HepG2 (cell line): ENCODE results near the gene OIT3. TPM values are rescaled to one million over a fixed set of nuclear protein-coding genes. Genes with fewer than 3 reads are reported as not detected.

Experiments
- ATAC-seq: fragments of 200-7000 bp; cut with Tn5 transposase; 3 replicates; pipeline ENCODE4 v1.9.1; 2020; ENCODE audit warnings: mild to moderate bottlenecking, moderate library complexity
- BruUV-seq: library from RNA; stranded (reverse); fragments of 400-500 nt; replicated peaks from 2 replicates; lab custom pipeline; 2021; lab: Mats Ljungman, UMichigan
- CTCF ChIA-PET: fragments of 300-600 bp; formaldehyde crosslinking; extraction: SDS; loops from one replicate; lab custom pipeline; 2021; ENCODE audit warnings: low total read pairs, inconsistent platforms, low intra/inter-chr PET ratio; lab: Yijun Ruan, JAX
- POLR2A ChIA-PET: fragments of 350-600 bp; sonication (Branson Sonifier 250); formaldehyde crosslinking; loops from one replicate; lab custom pipeline; 2020; ENCODE audit warnings: antibody characterized with exemption, inconsistent platforms; lab: Yijun Ruan, JAX
- DNase-seq: peaks from one replicate; pipeline ENCODE4 v3.0.0-alpha.2; 2015; ENCODE audit warnings: low spot score
- FAIRE-seq: peaks from 3 replicates; lab custom pipeline; 2011; peaks lifted over from hg19 to GRCh38; lab: Jason Lieb, UNC
- H2AFZ ChIP-seq: one replicate; pipeline ENCODE4 v1.6.1; 2011; ENCODE audit warnings: low read length, inconsistent platforms
- H3K27ac ChIP-seq: fragments of 300-600 bp; 3 replicates; pipeline ENCODE4 v1.8.0; 2011; ENCODE audit warnings: mixed run types, mild to moderate bottlenecking, mixed read lengths, low read length, inconsistent platforms; ENCODE audit not compliant: insufficient read depth; ENCODE audit errors: extremely low read length
- H3K27me3 ChIP-seq, 2 experiments: fragments of 200-600 bp in 1 of 2; 2 replicates in 1 of 2; 3 replicates in 1 of 2; pipeline versions ENCODE4 v1.6.0 to v1.8.0; 2011; ENCODE audit warnings: low read length in 2 of 2, mild to moderate bottlenecking in 2 of 2, moderate library complexity in 2 of 2, inconsistent platforms in 1 of 2; ENCODE audit not compliant: insufficient read depth in 2 of 2, control insufficient read depth in 1 of 2
- H3K36me3 ChIP-seq, 2 experiments: fragments of 200-600 bp in 1 of 2; replicated peaks in 1 of 2; 2 replicates in 1 of 2; 3 replicates in 1 of 2; pipeline versions ENCODE4 v1.5.1 to v1.8.0; 2011; ENCODE audit warnings: low read length in 2 of 2, inconsistent platforms in 1 of 2; ENCODE audit not compliant: insufficient read depth in 2 of 2, control insufficient read depth in 1 of 2
- H3K4me1 ChIP-seq: 2 replicates; pipeline ENCODE4 v1.5.1; 2012; ENCODE audit warnings: low read length, inconsistent platforms; ENCODE audit not compliant: insufficient read depth
- H3K4me2 ChIP-seq: 2 replicates; pipeline ENCODE4 v1.6.0; 2011; ENCODE audit warnings: low read depth, low read length, inconsistent platforms
- H3K4me3 ChIP-seq, 3 experiments: fragments of 200-600 bp in 1 of 3; sonication (generic), shearing (Covaris generic) in 1 of 3; replicated peaks in 1 of 3; 2 replicates each; pipeline ENCODE4 v1.5.1; 2011 to 2016; ENCODE audit warnings: low read length in 3 of 3, inconsistent platforms in 2 of 3, low read depth in 2 of 3, mild to moderate bottlenecking in 2 of 3, control low read depth in 1 of 3, mixed read lengths in 1 of 3; ENCODE audit not compliant: insufficient read depth in 1 of 3
- H3K79me2 ChIP-seq: one replicate; pipeline ENCODE4 v1.6.1; 2011; ENCODE audit warnings: low read length, inconsistent platforms; ENCODE audit not compliant: insufficient read depth
- H3K9ac ChIP-seq: 2 replicates; pipeline ENCODE4 v1.6.0; 2011; ENCODE audit warnings: mild to moderate bottlenecking, low read depth, low read length, inconsistent platforms; ENCODE audit not compliant: insufficient read depth
- H3K9me3 ChIP-seq: 2 replicates; pipeline ENCODE4 v1.5.1; 2012; ENCODE audit warnings: mild to moderate bottlenecking, low read length
- H4K20me1 ChIP-seq: 2 replicates; pipeline ENCODE4 v1.6.0; 2011; ENCODE audit warnings: inconsistent platforms, mild to moderate bottlenecking, low read length, moderate library complexity; ENCODE audit not compliant: insufficient read depth
- ATAD3A ChIP-seq: sonication (generic); formaldehyde crosslinking; IDR thresholded peaks from 2 replicates; pipeline ENCODE4 v1.4.0; 2020; ENCODE audit warnings: missing genetic modification reagents
- BRCA1 ChIP-seq: sonication (generic); formaldehyde crosslinking; IDR thresholded peaks from 2 replicates; pipeline ENCODE4 v1.4.0; 2020; ENCODE audit warnings: missing genetic modification reagents
- CEBPB ChIP-seq: IDR thresholded peaks from 2 replicates; pipeline ENCODE4 v1.6.1; 2011; ENCODE audit warnings: low read depth, low read length, improper control_type of control experiment, borderline replicate concordance
- ERF ChIP-seq: IDR thresholded peaks from 2 replicates; pipeline ENCODE4 v1.6.1; 2018; ENCODE audit warnings: missing biosample characterization, missing genetic modification reagents
- FOXJ3 ChIP-seq: sonication (generic); formaldehyde crosslinking; IDR thresholded peaks from 2 replicates; pipeline ENCODE4 v1.4.0; 2020; ENCODE audit warnings: missing genetic modification reagents, mild to moderate bottlenecking, borderline replicate concordance
- MLLT10 ChIP-seq: sonication (generic); formaldehyde crosslinking; IDR thresholded peaks from 2 replicates; pipeline ENCODE4 v1.4.0; 2020; ENCODE audit warnings: missing genetic modification reagents
- NPAS2 ChIP-seq: sonication (generic); formaldehyde crosslinking; IDR thresholded peaks from 2 replicates; pipeline ENCODE4 v1.8.0; 2022; ENCODE audit warnings: mild to moderate bottlenecking, missing genetic modification reagents, borderline replicate concordance
- SIX4 ChIP-seq: sonication (generic); formaldehyde crosslinking; IDR thresholded peaks from 2 replicates; pipeline ENCODE4 v1.4.0; 2020; ENCODE audit warnings: missing genetic modification reagents
- SP2 ChIP-seq: sonication (generic); formaldehyde crosslinking; IDR thresholded peaks from 2 replicates; pipeline ENCODE4 v1.5.1; 2020; ENCODE audit warnings: mild to moderate bottlenecking, missing genetic modification reagents
- YY1 ChIP-seq: IDR thresholded peaks from 2 replicates; pipeline ENCODE4 v1.6.1; 2011; ENCODE audit warnings: low read length, low read depth, moderate library complexity, mild to moderate bottlenecking; ENCODE audit not compliant: insufficient read depth, insufficient replicate concordance
- ZNF605 ChIP-seq: sonication (generic); formaldehyde crosslinking; IDR thresholded peaks from 2 replicates; pipeline ENCODE4 v1.8.0; 2022; ENCODE audit warnings: mild to moderate bottlenecking, missing genetic modification reagents
- ZSCAN12 ChIP-seq: sonication (generic); formaldehyde crosslinking; IDR thresholded peaks from 2 replicates; pipeline ENCODE4 v1.9.0; 2021; ENCODE audit warnings: mild to moderate bottlenecking, missing genetic modification reagents
- ZSCAN30 ChIP-seq: sonication (generic); formaldehyde crosslinking; IDR thresholded peaks from 2 replicates; pipeline ENCODE4 v1.5.0; 2020; ENCODE audit warnings: mild to moderate bottlenecking, missing genetic modification reagents
- WGBS: methylation state at CpG from one replicate; pipeline ENCODE4 v1.1.6; 2017; ENCODE audit warnings: low lambda C conversion rate; 5-methylcytosine and 5-hydroxymethylcytosine counted together
- in situ Hi-C: cut with HindIII; loops from 2 replicates; pipeline ENCODE4 v1.10.0; 2017; ENCODE audit warnings: low pct_unique_long_range_greater_than_20kb; ENCODE audit not compliant: extremely low pct_ligation_motif_present
- intact Hi-C: fragments of 100-400 bp; cut with micrococcal nuclease; formaldehyde crosslinking; loops from one replicate; pipeline ENCODE4 v1.10.0; 2022; ENCODE audit not compliant: unreplicated experiment
- polyA plus RNA-seq, 8 experiments: library from polyadenylated mRNA; depleted of rRNA in 3 of 8; stranded (reverse) in 7 of 8; unstranded in 1 of 8; fragments of >200 nt; fragmentation: Illumina TruSeq in 4 of 8; extraction: Trizol in 4 of 8; gene quantifications; 2 replicates each; pipeline versions ENCODE4 v1.2.1 to v1.2.3, GENCODE V29; 2011 to 2016; ENCODE audit warnings: low read depth in 4 of 8, missing spikeins in 1 of 8, mixed read lengths in 1 of 8; ENCODE audit not compliant: insufficient read depth in 1 of 8
- total RNA-seq, 5 experiments: library from RNA; depleted of rRNA; stranded (reverse); fragments of >200 nt; fragmentation: Illumina TruSeq; extraction: Trizol; gene quantifications; 2 replicates each; pipeline ENCODE4 v1.2.3, GENCODE V29; 2016; ENCODE audit warnings: low read depth in 1 of 5
- TF ChIP-seq, protein P1 (sequence below): sonication (generic); formaldehyde crosslinking; IDR thresholded peaks from 2 replicates; pipeline ENCODE4 v1.4.0; 2020; ENCODE audit warnings: missing genetic modification reagents
- TF ChIP-seq, protein P2 (sequence below): sonication (generic); formaldehyde crosslinking; IDR thresholded peaks from 2 replicates; pipeline ENCODE4 v1.5.0; 2020; ENCODE audit warnings: missing genetic modification reagents
- TF ChIP-seq, protein P3 (sequence below): fragments of 450-650 bp; IDR thresholded peaks from 2 replicates; pipeline ENCODE4 v1.6.1; 2016
- TF ChIP-seq, protein P4 (sequence below): sonication (generic); formaldehyde crosslinking; IDR thresholded peaks from 2 replicates; pipeline ENCODE4 v1.5.0; 2020; ENCODE audit warnings: missing genetic modification reagents, mild to moderate bottlenecking, borderline replicate concordance

Gene OIT3
- total and polyA plus RNA-seq, 2 of the 13 experiments (the other 11 are each of a cell fraction or from before 2014, with no cell fraction given): not detected

DNA sequence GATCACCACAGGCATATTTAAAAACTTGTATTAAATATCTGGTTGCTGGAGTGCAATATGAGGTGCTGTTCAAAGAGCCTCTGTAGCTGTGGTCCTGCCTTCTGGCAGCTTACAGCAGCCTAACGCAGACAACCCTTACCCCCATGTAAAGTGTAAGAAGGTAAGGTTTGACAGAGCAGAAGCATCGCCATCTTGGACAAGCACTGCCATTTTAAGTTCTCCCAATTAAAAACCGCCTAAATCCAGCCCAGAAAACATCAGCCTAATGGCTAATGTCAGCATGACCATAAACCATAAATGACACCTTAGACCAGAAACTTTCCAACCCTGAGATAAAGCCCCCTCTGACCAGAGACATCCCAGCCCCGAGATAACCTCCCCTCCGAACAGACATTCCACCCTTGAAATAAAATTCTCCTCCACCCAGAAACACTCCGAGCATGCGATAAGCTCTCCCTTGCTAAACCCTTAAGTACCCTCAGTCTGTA is 5.3 kb upstream of the OIT3 start:
- no peak for DNase-seq
- ATAC-seq: no peak
- Histone ChIP-seq H4K20me1 (no peaks in the 10 kb centered on the region), H3K36me3 (peaks cover 3% of the 10 kb centered on the region in 2 experiments; a peak in 2 of 5 replicates), H3K4me1 (peaks cover 18% of the 10 kb centered on the region), H3K79me2 (no peaks in the 10 kb centered on the region), H3K27me3 (no peaks in the 10 kb centered on the region), H3K27ac (no peak overlapping the region), H3K4me2 (no peak overlapping the region), H3K4me3 (no peak overlapping the region), H3K9ac (no peak overlapping the region), H2AFZ (no peak overlapping the region), H3K9me3 (no peaks in the 10 kb centered on the region)
- WGBS: 97% methylated on average over 7 of the region's 7 CpGs
- CTCF ChIA-PET: no interaction called here
- intact Hi-C loops (no loop called here), in situ Hi-C loops (no loop called here)
- no peak for TF ChIP-seq FOXJ3
- TF ChIP-seq ZSCAN12 (CRISPR knock-in tag): no peak
- no peak for TF ChIP-seq MLLT10
- TF ChIP-seq ZNF605 (CRISPR knock-in tag): no peak
- no peak for TF ChIP-seq ERF (CRISPR knock-in tag)
- TF ChIP-seq, protein P1, sequence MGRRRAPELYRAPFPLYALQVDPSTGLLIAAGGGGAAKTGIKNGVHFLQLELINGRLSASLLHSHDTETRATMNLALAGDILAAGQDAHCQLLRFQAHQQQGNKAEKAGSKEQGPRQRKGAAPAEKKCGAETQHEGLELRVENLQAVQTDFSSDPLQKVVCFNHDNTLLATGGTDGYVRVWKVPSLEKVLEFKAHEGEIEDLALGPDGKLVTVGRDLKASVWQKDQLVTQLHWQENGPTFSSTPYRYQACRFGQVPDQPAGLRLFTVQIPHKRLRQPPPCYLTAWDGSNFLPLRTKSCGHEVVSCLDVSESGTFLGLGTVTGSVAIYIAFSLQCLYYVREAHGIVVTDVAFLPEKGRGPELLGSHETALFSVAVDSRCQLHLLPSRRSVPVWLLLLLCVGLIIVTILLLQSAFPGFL (CRISPR knock-in tag): no peak
- TF ChIP-seq CEBPB: no peak
- TF ChIP-seq YY1: no peak
- POLR2A ChIA-PET: no interaction called here
- BruUV-seq: no TSS peak
- no peak for FAIRE-seq

DNA sequence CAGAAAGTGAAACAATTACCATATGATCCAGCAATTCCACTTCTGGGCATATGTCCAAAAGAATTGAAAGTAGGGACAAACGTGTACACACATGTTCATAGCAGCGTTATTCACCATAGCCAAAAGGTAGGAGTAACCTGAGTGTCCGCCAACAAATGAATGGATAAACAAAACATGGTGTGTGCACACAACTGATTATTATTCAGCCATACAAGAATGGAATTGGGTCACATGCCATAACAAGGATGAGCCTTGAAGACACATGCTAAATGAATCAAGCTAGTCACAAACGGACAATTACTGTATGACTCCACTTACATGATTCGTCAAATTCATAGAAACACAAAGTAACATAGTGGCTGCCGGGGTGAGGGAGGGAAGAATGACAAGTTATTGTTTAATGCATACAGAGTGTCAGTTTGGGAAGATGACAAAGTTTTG is 4.1 kb upstream of the OIT3 start:
- BruUV-seq: no TSS peak
- 80% methylated on average over 6 of the region's 6 CpGs for WGBS
- no peaks in the 10 kb centered on the region; a peak in 1 of 5 replicates for H3K27me3 ChIP-seq
- H2AFZ ChIP-seq: no peak overlapping the region
- TF ChIP-seq NPAS2: no peak
- no peak for TF ChIP-seq ZSCAN30 (CRISPR knock-in tag)
- no peak for TF ChIP-seq SIX4 (CRISPR knock-in tag)
- TF ChIP-seq, protein P2, sequence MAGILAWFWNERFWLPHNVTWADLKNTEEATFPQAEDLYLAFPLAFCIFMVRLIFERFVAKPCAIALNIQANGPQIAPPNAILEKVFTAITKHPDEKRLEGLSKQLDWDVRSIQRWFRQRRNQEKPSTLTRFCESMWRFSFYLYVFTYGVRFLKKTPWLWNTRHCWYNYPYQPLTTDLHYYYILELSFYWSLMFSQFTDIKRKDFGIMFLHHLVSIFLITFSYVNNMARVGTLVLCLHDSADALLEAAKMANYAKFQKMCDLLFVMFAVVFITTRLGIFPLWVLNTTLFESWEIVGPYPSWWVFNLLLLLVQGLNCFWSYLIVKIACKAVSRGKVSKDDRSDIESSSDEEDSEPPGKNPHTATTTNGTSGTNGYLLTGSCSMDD (CRISPR knock-in tag): no peak
- no peak for TF ChIP-seq BRCA1 (CRISPR knock-in tag)
- TF ChIP-seq ATAD3A (CRISPR knock-in tag): no peak
- TF ChIP-seq SP2 (CRISPR knock-in tag): no peak
- TF ChIP-seq, protein P3, sequence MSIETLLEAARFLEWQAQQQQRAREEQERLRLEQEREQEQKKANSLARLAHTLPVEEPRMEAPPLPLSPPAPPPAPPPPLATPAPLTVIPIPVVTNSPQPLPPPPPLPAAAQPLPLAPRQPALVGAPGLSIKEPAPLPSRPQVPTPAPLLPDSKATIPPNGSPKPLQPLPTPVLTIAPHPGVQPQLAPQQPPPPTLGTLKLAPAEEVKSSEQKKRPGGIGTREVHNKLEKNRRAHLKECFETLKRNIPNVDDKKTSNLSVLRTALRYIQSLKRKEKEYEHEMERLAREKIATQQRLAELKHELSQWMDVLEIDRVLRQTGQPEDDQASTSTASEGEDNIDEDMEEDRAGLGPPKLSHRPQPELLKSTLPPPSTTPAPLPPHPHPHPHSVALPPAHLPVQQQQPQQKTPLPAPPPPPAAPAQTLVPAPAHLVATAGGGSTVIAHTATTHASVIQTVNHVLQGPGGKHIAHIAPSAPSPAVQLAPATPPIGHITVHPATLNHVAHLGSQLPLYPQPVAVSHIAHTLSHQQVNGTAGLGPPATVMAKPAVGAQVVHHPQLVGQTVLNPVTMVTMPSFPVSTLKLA: peak; percentile 62; the same call in 1 of the 2 replicates
- TF ChIP-seq, protein P4, sequence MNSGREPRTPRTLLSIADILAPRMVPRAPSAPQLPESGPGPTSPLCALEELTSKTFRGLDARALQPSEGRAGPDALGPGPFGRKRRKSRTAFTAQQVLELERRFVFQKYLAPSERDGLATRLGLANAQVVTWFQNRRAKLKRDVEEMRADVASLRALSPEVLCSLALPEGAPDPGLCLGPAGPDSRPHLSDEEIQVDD: no peak
- FAIRE-seq (no peak), DNase-seq (no peak), ATAC-seq (no peak)
- no peak overlapping the region for H3K4me2 ChIP-seq
- ChIA-PET POLR2A (no interaction called here), CTCF (no interaction called here)
- H3K36me3 ChIP-seq: peaks cover 3% of the 10 kb centered on the region in 2 experiments; a peak in 2 of 5 replicates
- peaks cover 24% of the 10 kb centered on the region for H3K4me1 ChIP-seq
- H3K79me2 ChIP-seq: no peaks in the 10 kb centered on the region
- intact Hi-C loops: no loop called here
- no peaks in the 10 kb centered on the region for H3K9me3 ChIP-seq
- H4K20me1 ChIP-seq: no peaks in the 10 kb centered on the region
- H3K4me3 ChIP-seq: no peak overlapping the region
- no peak overlapping the region for H3K9ac ChIP-seq
- no peak overlapping the region for H3K27ac ChIP-seq
- in situ Hi-C loops: no loop called here
